Measurements from ENCODE around the gene TMEM127. TPM values are rescaled to one million over a fixed set of nuclear protein-coding genes. Genes with fewer than 3 reads are reported as not detected.
"Not testable (repeated sequence)": the region's sequence is repeated elsewhere in the genome, so short reads cannot be mapped to it uniquely, and the experiment has no call there.

The TMEM127 gene
- total RNA-seq, 1 experiment from 2014 or later, result 49.1 TPM

DNA sequence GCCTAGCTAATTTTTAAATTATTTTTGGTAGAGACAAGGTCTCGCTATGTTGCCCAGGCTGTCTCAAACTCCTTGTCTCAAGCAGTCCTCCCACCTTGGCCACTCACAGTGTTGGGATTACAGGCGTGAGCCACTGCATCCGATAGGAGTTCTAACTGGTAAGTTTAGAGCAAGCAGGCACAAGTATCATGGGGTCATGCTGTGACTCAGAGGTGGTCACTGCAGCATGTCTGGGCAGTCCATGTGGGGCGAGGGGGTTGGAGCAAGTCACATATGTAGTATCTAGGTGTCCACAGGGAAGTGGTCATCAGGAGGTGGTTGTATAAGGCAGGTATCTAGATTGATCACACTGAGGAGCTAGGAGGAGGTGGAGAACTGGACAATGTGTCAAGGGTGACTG lies 34.5 kb downstream of the TMEM127 start:
- ChIA-PET POLR2A (no interaction called here), CTCF (no interaction called here)
- no peaks in the 10 kb centered on the region for H3K9me3 ChIP-seq
- TF ChIP-seq, protein P1, sequence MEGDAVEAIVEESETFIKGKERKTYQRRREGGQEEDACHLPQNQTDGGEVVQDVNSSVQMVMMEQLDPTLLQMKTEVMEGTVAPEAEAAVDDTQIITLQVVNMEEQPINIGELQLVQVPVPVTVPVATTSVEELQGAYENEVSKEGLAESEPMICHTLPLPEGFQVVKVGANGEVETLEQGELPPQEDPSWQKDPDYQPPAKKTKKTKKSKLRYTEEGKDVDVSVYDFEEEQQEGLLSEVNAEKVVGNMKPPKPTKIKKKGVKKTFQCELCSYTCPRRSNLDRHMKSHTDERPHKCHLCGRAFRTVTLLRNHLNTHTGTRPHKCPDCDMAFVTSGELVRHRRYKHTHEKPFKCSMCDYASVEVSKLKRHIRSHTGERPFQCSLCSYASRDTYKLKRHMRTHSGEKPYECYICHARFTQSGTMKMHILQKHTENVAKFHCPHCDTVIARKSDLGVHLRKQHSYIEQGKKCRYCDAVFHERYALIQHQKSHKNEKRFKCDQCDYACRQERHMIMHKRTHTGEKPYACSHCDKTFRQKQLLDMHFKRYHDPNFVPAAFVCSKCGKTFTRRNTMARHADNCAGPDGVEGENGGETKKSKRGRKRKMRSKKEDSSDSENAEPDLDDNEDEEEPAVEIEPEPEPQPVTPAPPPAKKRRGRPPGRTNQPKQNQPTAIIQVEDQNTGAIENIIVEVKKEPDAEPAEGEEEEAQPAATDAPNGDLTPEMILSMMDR (IDR thresholded peaks at IDR 0.05; ENCODE audit: insufficient read depth in 1 of 2, low read depth in 1 of 2, low read length in 1 of 2, severe bottlenecking in 1 of 2, unreplicated experiment in 1 of 2), result no peak
- DNase-seq, result no peak
- H3K4me3 ChIP-seq (ENCODE audit: low read depth, low read length), result no peak overlapping the region
- Mint-ChIP-seq H3K4me1 (ENCODE audit: low read depth, unreplicated experiment) (no peaks in the 10 kb centered on the region), H3K27ac (ENCODE audit: unreplicated experiment) (no peak overlapping the region), H3K9me3 (ENCODE audit: unreplicated experiment) (no peaks in the 10 kb centered on the region), H3K4me3 (ENCODE audit: unreplicated experiment) (no peak overlapping the region), H3K27me3 (ENCODE audit: insufficient read depth, unreplicated experiment) (no peaks in the 10 kb centered on the region), H3K36me3 (ENCODE audit: insufficient read depth, unreplicated experiment) (no peaks in the 10 kb centered on the region)
- intact Hi-C loops (cut with micrococcal nuclease; ENCODE audit: unreplicated experiment), result no loop called here
- no peaks in the 10 kb centered on the region for H3K36me3 ChIP-seq (ENCODE audit: control insufficient read depth, insufficient read depth, low read length)
- no TSS peak for BruUV-seq (replicated peaks)
- H3K27me3 ChIP-seq (replicated peaks; ENCODE audit: control insufficient read depth, insufficient read depth, low read length), result no peaks in the 10 kb centered on the region
- no peaks in the 10 kb centered on the region for H3K4me1 ChIP-seq

DNA sequence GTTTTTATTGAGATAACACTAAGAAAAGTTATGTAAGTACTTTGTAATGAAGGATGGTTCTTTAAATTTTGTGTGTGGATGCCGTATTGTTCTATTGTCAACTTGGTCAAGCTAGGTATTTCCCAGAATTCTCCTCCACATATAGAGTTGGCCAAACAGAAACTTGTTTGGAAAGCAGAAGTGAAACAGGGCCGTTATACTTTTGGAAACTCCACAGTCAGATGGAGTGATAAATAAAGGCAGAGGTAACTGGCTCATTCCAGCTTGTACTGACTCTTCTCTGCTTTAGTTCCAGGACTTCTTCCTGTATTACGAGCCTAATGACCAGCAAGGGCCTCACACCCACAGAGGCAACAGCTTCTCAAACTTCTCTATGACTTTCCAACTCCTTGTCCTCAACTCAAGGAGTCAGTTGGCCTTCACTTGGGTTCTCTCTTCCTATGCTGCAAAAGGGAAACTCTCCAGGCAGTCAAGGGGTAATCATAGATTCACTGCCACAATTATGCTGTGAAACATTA lies 40.7 kb downstream of the TMEM127 start:
- Mint-ChIP-seq H3K36me3 (ENCODE audit: insufficient read depth, unreplicated experiment) (no peaks in the 10 kb centered on the region), H3K4me3 (ENCODE audit: unreplicated experiment) (no peak overlapping the region), H3K27ac (ENCODE audit: unreplicated experiment) (no peak overlapping the region), H3K4me1 (ENCODE audit: low read depth, unreplicated experiment) (no peaks in the 10 kb centered on the region), H3K9me3 (ENCODE audit: unreplicated experiment) (no peaks in the 10 kb centered on the region), H3K27me3 (ENCODE audit: insufficient read depth, unreplicated experiment) (no peaks in the 10 kb centered on the region)
- Histone ChIP-seq H3K4me3 (ENCODE audit: low read depth, low read length) (no peak overlapping the region), H3K27me3 (replicated peaks; ENCODE audit: control insufficient read depth, insufficient read depth, low read length) (no peaks in the 10 kb centered on the region), H3K9me3 (no peaks in the 10 kb centered on the region), H3K4me1 (no peaks in the 10 kb centered on the region), H3K36me3 (ENCODE audit: control insufficient read depth, insufficient read depth, low read length) (no peaks in the 10 kb centered on the region)
- no peak for DNase-seq
- TF ChIP-seq, protein P1 (IDR thresholded peaks at IDR 0.05; ENCODE audit: insufficient read depth in 1 of 2, low read depth in 1 of 2, low read length in 1 of 2, severe bottlenecking in 1 of 2, unreplicated experiment in 1 of 2), result no peak
- ChIA-PET CTCF (no interaction called here), POLR2A (no interaction called here)
- no TSS peak for BruUV-seq (replicated peaks)
- intact Hi-C loops (cut with micrococcal nuclease; ENCODE audit: unreplicated experiment), result no loop called here

DNA sequence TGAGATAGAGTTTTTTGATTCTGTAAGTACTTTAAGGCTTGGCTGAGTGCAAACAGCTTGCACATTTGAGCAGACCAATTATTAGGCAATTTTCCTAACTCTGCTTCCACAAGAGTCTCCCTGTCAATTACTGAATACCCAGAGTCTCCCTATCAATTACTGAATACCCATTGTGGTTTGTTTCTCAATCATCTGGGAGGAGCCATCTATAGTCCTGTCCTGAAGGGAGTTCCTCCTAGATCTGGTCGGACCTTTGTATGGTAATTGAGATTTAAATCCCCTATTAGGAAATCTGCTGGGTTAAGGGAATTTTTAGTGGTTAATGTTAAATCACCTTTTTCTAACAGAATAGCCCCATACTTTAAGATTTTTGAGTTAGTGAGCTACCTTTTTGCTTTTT lies 44.7 kb downstream of the TMEM127 start:
- H3K36me3 Mint-ChIP-seq (ENCODE audit: insufficient read depth, unreplicated experiment); POLR2A ChIA-PET; H3K9me3 ChIP-seq; intact Hi-C loops (cut with micrococcal nuclease; ENCODE audit: unreplicated experiment); BruUV-seq (replicated peaks); H3K4me1 ChIP-seq; H3K27me3 Mint-ChIP-seq (ENCODE audit: insufficient read depth, unreplicated experiment); H3K4me3 Mint-ChIP-seq (ENCODE audit: unreplicated experiment); H3K9me3 Mint-ChIP-seq (ENCODE audit: unreplicated experiment); H3K4me3 ChIP-seq (ENCODE audit: low read depth, low read length); H3K27me3 ChIP-seq (replicated peaks; ENCODE audit: control insufficient read depth, insufficient read depth, low read length); CTCF ChIA-PET; H3K27ac Mint-ChIP-seq (ENCODE audit: unreplicated experiment); H3K36me3 ChIP-seq (ENCODE audit: control insufficient read depth, insufficient read depth, low read length); H3K4me1 Mint-ChIP-seq (ENCODE audit: low read depth, unreplicated experiment); DNase-seq: not testable (repeated sequence)

DNA sequence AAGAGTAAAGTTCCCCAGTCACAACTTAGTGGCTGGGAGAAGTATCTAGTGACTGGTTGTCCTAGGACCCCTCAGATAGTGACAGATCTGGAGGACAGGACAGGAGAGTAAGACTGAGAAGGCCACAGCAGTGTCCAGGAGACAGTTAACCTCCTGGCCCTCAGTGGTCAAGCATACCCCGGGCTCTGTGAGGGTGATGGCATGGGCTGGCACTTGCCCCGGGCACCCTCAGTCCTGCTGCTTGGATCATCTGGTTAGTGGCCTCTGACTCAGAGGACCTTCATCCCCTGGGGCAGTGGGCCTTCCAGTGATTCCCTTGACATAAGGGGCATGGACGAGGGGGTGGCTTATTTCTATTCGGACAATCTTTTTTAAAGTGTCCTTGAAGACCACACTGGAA lies 45.8 kb downstream of the TMEM127 start:
- H3K27me3 ChIP-seq (replicated peaks; ENCODE audit: control insufficient read depth, insufficient read depth, low read length); POLR2A ChIA-PET; H3K9me3 Mint-ChIP-seq (ENCODE audit: unreplicated experiment); H3K36me3 ChIP-seq (ENCODE audit: control insufficient read depth, insufficient read depth, low read length); H3K4me1 Mint-ChIP-seq (ENCODE audit: low read depth, unreplicated experiment); intact Hi-C loops (cut with micrococcal nuclease; ENCODE audit: unreplicated experiment); H3K4me3 ChIP-seq (ENCODE audit: low read depth, low read length); BruUV-seq (replicated peaks); H3K4me3 Mint-ChIP-seq (ENCODE audit: unreplicated experiment); CTCF ChIA-PET; H3K4me1 ChIP-seq; H3K27ac Mint-ChIP-seq (ENCODE audit: unreplicated experiment); H3K9me3 ChIP-seq; DNase-seq; H3K36me3 Mint-ChIP-seq (ENCODE audit: insufficient read depth, unreplicated experiment); H3K27me3 Mint-ChIP-seq (ENCODE audit: insufficient read depth, unreplicated experiment): not testable (repeated sequence)

Measured in Caco-2 (cell line).